ENCODE data around the gene S100A6.
A peak's percentile ranks its signal among the peaks of the same experiment; 100 is the strongest.

S100A6 gene

GRCh38 chr1:153544453-153545066 lies 8.8 kb upstream of the S100A6 start:
- no peak for DNase-seq

DNA sequence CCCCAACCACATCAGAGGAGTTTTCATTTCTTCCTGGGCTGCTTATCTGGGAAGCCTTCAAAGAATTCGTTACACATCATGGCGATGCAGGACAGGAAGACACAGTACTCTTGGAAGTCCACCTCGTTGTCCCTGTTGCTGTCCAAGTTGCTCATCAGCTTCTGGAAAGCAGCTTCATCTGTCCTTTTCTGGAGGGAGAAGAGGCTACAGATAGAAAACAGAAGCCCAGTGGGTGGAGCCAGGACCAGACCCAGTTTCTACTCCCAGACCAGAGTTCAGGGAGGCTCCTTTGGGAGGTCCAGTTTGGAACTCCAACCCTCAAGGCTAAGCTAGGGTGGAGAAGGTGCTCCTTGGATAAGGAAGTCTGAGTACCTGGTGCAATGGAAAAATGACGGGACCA lies 7.9 kb upstream of the S100A6 start:
- DNase-seq = no peak

- no peak for DNase-seq
Measured at GRCh38 chr1:153542956-153543711, 7.3 kb upstream of the S100A6 start.

- DNase-seq = no peak
Measured at GRCh38 chr1:153541641-153542590, 6.1 kb upstream of the S100A6 start.

DNA sequence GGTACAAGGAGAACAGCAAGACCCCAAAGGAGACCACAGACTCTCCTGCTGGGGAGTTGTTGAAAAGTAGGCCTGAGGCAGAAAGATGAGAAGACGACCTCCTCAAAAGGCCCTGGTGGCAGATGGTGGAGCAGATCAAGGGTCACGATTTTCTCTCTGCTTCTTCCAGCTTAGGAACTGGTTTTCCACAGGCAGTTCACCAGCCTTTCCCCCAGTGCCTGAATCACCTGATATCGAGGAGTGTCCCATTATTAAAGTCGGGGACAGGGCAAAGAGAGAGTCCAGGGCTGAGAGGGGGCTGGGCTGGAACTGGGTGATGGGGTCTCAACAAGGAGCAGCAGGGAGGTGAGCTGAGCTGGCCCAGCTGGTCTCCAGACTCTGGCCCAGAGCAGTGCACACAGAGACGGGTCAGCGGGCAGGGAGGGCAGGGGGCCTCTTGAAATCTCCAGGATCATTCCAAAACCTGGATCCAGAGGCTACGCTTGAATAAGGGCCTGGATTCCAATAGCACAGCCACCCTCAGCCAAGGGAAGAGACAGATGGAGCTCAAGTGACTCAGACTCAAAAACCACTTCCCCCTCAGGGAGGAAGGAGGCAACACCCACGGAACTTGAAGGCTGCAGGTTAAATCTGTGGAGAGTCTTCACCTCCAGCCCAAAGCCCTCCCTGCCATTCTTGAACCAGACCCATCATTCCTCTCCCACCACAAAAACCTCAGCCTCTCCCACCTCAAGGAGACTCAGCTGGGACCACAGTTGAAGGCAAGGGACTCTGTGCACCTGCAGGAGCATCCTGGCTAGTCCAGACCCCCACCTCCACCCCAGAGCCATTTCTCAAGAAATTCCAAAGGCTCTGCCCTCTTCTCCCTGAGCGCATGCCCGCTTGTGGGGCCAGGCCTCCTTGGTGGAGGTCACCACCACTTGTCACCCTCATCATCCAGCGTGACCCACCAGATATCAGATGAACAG lies 4.9 kb upstream of the S100A6 start, which contains the start of gene S100A5:
S100A5 (minus strand) TSS at position 541 of the 968 bp plus-strand sequence. CDS start 743 bp downstream, outside the sequence.
- DNase-seq = peak; percentile 66

DNA sequence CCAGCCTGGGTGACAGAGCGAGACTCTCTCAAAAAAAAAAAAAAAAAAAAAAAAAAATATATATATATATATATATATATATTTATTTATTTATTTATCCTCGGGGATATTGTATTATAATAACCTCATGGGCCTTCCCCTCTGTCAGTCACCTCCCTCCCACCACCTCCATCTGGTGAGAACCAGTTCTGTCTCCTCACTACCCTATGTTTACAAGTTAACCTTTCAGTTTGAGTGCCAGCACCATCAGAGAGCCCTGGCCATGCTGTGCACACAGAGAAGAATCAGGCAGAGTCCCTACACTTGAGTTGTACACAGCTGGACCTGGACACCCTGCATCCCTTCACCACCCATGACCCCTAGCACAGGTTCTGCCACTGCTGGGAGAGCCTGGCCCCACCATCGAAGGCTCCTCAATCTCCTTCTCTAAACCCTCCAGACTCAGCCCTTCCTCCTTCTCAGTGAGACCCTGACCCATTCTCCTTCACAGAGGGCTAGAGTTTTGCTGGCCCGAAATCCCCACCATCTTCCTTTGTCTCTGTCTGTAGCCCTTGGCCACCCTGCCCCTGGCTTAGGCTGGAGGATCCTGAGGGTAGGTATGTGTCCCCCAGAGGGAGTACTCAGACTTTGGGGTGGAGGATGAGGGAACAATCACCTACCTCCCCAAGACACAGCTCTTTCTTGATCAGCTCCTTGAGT lies 3.8 kb upstream of the S100A6 start:
- no peak for DNase-seq

DNA sequence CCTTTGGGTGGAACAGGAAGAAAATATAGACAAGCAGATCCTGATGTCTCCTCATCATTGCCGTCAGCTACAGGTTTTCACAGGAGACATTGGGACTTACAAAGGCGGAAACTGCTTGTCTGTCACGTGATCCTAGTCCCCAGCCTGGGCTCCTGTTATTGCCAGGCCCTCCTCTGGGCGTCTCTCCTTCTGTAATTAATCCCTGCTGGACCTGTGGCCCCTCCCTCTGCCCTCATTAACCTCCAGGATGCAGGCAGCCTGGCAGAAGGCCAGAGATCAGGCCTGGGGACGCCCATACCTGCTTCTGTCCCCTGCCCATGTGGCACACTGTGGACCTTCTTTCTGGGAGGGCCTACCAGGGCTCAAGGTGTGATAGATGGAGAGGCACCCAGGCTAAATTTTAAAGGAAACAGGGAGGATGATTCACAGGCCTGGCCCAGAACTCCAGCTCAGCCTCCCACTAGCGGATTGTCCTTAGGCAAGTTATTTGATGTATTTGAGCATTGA lies 2.6 kb upstream of the S100A6 start:
- no peak for DNase-seq

DNA sequence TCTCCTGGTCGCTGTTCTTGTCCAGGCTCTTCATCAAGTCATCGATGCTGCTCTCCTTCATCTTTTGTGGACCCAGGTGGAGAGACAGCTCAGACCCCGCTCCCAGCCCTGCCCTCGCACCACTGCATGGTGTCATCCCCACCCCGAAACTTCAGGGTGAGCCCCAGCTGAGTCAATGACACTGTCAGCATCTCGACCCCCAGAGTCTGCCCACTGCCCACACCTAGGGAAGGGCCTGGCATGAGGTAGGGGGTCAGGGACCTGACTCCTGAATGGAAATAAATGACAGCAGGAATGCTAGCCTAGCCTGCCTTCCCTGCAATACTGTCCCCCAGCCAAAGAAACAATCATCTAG lies 1.6 kb upstream of the S100A6 start:
- DNase-seq = no peak

DNA sequence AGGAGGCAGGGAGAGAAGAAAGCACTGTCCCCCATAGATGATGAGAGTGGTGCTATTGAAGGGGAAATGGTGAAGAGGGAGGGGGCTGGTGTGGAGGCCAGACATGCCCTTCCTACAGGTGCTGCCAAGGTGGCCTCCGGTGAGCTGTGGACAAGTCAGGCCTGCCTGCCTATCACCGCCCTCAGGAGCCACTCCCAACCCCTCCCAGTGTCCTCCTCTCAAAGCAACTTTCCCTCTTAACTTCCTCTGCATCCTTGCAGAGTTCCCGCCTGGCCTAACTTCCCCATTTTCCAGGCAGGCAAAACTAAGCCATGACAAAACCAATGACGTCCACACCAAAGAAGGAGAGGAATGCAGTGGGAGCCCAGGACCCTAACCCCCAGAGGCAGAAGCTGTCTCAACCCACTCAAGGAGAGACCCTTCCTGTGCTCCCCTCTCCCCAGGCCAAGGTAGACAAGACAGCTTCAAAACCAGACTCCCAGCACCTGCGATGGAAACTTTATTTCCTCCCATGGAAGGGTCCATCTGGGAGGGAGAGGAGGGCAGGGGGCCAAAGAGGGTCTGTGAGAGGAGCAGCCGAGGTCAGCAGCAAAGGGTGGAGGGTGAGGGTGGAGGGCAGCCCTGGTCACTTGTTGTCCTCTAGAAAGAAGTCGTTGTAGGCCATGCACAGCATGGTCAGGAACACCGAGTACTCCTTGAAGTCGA lies 1.0 kb upstream of the S100A6 start:
- DNase-seq = no peak

- peak; percentile 83 for DNase-seq
Measured at GRCh38 chr1:153536012-153536670, 350 bp upstream of the S100A6 start.

DNA sequence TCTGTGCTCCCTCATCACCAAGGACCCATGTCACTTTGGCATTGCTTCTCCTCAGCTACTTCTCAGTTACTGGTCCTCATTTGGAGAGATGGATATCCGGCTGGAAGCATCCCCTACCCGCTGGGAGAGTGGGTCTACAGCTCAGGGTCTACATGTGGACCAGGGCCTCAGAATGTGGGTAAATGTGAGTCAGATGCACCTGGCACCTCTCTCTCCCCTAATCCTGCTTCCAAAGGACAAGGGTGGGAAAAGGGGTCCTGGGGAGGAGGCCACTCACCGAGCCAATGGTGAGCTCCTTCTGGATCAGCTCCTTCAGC lies 908 bp downstream of the S100A6 start:
- DNase-seq = no peak

- no peak for DNase-seq
Measured at GRCh38 chr1:153534226-153534924, 1.4 kb downstream of the S100A6 start.

GRCh38 chr1:153533689-153534201 lies 2.0 kb downstream of the S100A6 start:
- no peak for DNase-seq

GRCh38 chr1:153532769-153533599 lies 2.8 kb downstream of the S100A6 start:
- DNase-seq = peak; percentile 73

DNA sequence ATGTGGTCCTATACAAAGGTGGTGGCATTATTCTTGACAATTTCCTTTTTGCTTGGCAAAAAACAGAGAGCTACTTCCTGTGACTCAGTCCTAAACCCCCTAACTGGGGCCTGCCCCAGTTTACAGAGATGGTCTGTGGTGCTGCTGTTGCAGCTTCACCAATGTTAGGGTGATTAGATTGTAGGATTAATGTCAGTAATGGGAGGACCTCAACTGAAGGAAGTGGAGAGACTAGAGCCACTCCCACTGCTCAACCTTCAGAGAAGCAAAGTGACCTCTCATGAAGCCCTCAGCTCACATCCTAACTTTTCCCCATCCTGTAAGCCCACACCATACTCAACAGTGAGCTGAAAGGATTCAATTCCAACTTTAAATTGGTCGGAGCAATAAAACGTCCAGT lies 3.6 kb downstream of the S100A6 start:
- DNase-seq = peak; percentile 56

DNA sequence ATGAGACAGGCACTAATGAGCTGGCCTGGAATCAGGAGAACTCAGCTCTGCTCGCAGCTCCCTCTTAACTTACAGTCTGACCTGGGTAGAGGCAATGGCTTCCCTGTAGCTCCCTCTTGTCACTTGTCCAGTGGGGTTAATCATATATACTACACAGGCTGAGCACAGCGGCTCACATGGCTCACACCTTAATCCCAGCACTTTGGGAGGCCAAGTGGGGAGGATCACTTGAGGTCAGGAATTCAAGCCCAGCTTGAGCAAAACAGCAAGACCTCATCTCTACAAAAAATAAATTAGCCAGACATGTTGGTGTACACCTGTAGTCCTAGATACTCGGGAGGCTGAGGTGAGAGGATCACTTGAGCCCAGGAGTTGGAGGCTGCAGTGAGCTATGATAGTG lies 4.2 kb downstream of the S100A6 start:
- DNase-seq = no peak

DNA sequence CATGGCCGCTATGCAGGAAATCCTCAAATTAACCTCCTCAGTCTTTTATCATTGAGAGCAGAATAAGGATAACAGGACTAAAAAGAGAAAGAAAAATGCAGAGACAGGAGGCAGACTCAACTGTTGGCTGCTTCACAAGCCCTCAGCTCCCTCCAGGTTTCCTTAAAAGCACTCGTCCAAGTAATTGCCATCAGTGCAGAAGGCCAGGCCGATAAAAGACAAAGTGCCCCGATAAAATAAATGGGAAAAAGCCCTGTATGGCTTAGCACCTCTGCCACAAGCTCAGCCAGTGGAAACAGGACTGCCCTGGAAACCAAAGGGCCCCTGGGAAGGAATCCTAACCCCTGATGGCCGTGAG lies 8.1 kb downstream of the S100A6 start:
- DNase-seq = no peak

GRCh38 chr1:153527023-153527682 lies 8.6 kb downstream of the S100A6 start:
- DNase-seq = no peak

All from central memory CD4-positive, alpha-beta T cell (primary cell).